HepG2 (cell line): ENCODE results near the gene CRISPLD2. TPM values are rescaled to one million over a fixed set of nuclear protein-coding genes. Genes with fewer than 3 reads are reported as not detected.
A peak's percentile ranks its signal among the peaks of the same experiment; 100 is the strongest.

Experiments used
- BRD4 ChIP-seq: sonication (generic); formaldehyde crosslinking; IDR thresholded peaks from 2 replicates; pipeline ENCODE4 v1.4.0; 2020; ENCODE audit warnings: missing genetic modification reagents
- CHD2 ChIP-seq: IDR thresholded peaks from 2 replicates; pipeline ENCODE4 v1.6.1; 2011; ENCODE audit warnings: low read depth, low read length, improper control_type of control experiment
- DNMT1 ChIP-seq: sonication (generic); formaldehyde crosslinking; IDR thresholded peaks from 2 replicates; pipeline ENCODE4 v1.5.1; 2020; ENCODE audit warnings: mild to moderate bottlenecking, missing genetic modification reagents
- EED ChIP-seq: sonication (generic); formaldehyde crosslinking; IDR thresholded peaks from 2 replicates; pipeline ENCODE4 v1.5.0; 2020; ENCODE audit warnings: mild to moderate bottlenecking, missing genetic modification reagents
- FIP1L1 ChIP-seq: fragments of 200-400 bp; formaldehyde crosslinking; IDR thresholded peaks from 2 replicates; pipeline ENCODE4 v1.6.1; 2018; ENCODE audit warnings: low read depth, mild to moderate bottlenecking, low read length, moderate library complexity, borderline replicate concordance; ENCODE audit not compliant: insufficient read depth
- IKZF4 ChIP-seq: sonication (generic); formaldehyde crosslinking; IDR thresholded peaks from 2 replicates; pipeline ENCODE4 v1.5.1; 2020; ENCODE audit warnings: borderline replicate concordance, mild to moderate bottlenecking, low read depth, missing genetic modification reagents; ENCODE audit errors: not compliant biosample characterization
- KMT2B ChIP-seq: IDR thresholded peaks from 2 replicates; pipeline ENCODE4 v1.6.1; 2016; ENCODE audit warnings: missing genetic modification reagents, missing compliant biosample characterization
- MEIS2 ChIP-seq: sonication (generic); formaldehyde crosslinking; IDR thresholded peaks from 2 replicates; pipeline ENCODE4 v1.9.0; 2021; ENCODE audit warnings: mild to moderate bottlenecking, missing genetic modification reagents
- NFIC ChIP-seq: IDR thresholded peaks from 2 replicates; pipeline ENCODE4 v1.6.1; 2012; ENCODE audit warnings: mild to moderate bottlenecking, low read length, inconsistent platforms
- RBM39 ChIP-seq: fragments of 200-400 bp; formaldehyde crosslinking; IDR thresholded peaks from one replicate; pipeline ENCODE4 v1.6.1; 2018; ENCODE audit warnings: antibody characterized with exemption, mild to moderate bottlenecking, low read depth, low read length; ENCODE audit not compliant: poor library complexity, severe bottlenecking
- SP5 ChIP-seq: IDR thresholded peaks from 2 replicates; pipeline ENCODE4 v1.6.1; 2016; ENCODE audit warnings: low read depth, borderline replicate concordance
- ZBTB42 ChIP-seq: sonication (generic); formaldehyde crosslinking; IDR thresholded peaks from 2 replicates; pipeline ENCODE4 v1.5.0; 2020; ENCODE audit warnings: mild to moderate bottlenecking, missing genetic modification reagents
- ZFP36 ChIP-seq: fragments of 150-350 bp; IDR thresholded peaks from 2 replicates; pipeline ENCODE4 v1.6.1; 2018; ENCODE audit warnings: borderline replicate concordance, low read length, low read depth; ENCODE audit not compliant: partially characterized antibody
- ZKSCAN8 ChIP-seq: IDR thresholded peaks from 2 replicates; pipeline ENCODE4 v1.6.1; 2016; ENCODE audit warnings: borderline replicate concordance, missing genetic modification reagents, missing compliant biosample characterization
- ZMYM2 ChIP-seq: sonication (generic); formaldehyde crosslinking; IDR thresholded peaks from 2 replicates; pipeline ENCODE4 v1.8.0; 2022; ENCODE audit warnings: mild to moderate bottlenecking, missing genetic modification reagents
- ZNF143 ChIP-seq: sonication (generic); formaldehyde crosslinking; IDR thresholded peaks from 2 replicates; pipeline ENCODE4 v1.4.0; 2020; ENCODE audit warnings: missing genetic modification reagents
- ZNF30 ChIP-seq: sonication (generic); formaldehyde crosslinking; IDR thresholded peaks from 2 replicates; pipeline ENCODE4 v1.5.0; 2020; ENCODE audit warnings: mild to moderate bottlenecking, missing genetic modification reagents
- ZNF350 ChIP-seq: sonication (generic); formaldehyde crosslinking; IDR thresholded peaks from 2 replicates; pipeline ENCODE4 v1.4.0; 2020; ENCODE audit warnings: mild to moderate bottlenecking, low read depth, missing genetic modification reagents, borderline replicate concordance
- ZNF431 ChIP-seq: sonication (generic); formaldehyde crosslinking; IDR thresholded peaks from 2 replicates; pipeline ENCODE4 v1.9.0; 2022; ENCODE audit warnings: missing genetic modification reagents, low read depth, mild to moderate bottlenecking, borderline replicate concordance
- ZSCAN20 ChIP-seq: sonication (generic); formaldehyde crosslinking; IDR thresholded peaks from 2 replicates; pipeline ENCODE4 v1.4.0; 2020; ENCODE audit warnings: missing genetic modification reagents, mild to moderate bottlenecking, borderline replicate concordance
- polyA plus RNA-seq, 8 experiments: library from polyadenylated mRNA; depleted of rRNA in 3 of 8; stranded (reverse) in 7 of 8; unstranded in 1 of 8; fragments of >200 nt; fragmentation: Illumina TruSeq in 4 of 8; extraction: Trizol in 4 of 8; gene quantifications; 2 replicates each; pipeline versions ENCODE4 v1.2.1 to v1.2.3, GENCODE V29; 2011 to 2016; ENCODE audit warnings: low read depth in 4 of 8, missing spikeins in 1 of 8, mixed read lengths in 1 of 8; ENCODE audit not compliant: insufficient read depth in 1 of 8
- total RNA-seq, 5 experiments: library from RNA; depleted of rRNA; stranded (reverse); fragments of >200 nt; fragmentation: Illumina TruSeq; extraction: Trizol; gene quantifications; 2 replicates each; pipeline ENCODE4 v1.2.3, GENCODE V29; 2016; ENCODE audit warnings: low read depth in 1 of 5
- TF ChIP-seq, protein P1 (sequence below): sonication (generic); formaldehyde crosslinking; conservative IDR thresholded peaks from 2 replicates; pipeline ENCODE4 v1.8.0; 2022; ENCODE audit warnings: low read depth, missing genetic modification reagents
- TF ChIP-seq, protein P2 (sequence below): IDR thresholded peaks from 2 replicates; pipeline ENCODE4 v1.6.1; 2012; ENCODE audit warnings: low read depth, low read length, improper control_type of control experiment
- TF ChIP-seq, protein P3 (sequence below): IDR thresholded peaks from 2 replicates; pipeline ENCODE4 v1.6.1; 2016; ENCODE audit warnings: low read depth
- TF ChIP-seq, protein P4 (sequence below): sonication (generic); formaldehyde crosslinking; IDR thresholded peaks from 2 replicates; pipeline ENCODE4 v1.5.0; 2020; ENCODE audit warnings: mild to moderate bottlenecking, missing genetic modification reagents

The CRISPLD2 gene
- total and polyA plus RNA-seq, 2 of the 13 experiments (the other 11 are each of a cell fraction or from before 2014, with no cell fraction given), result 0.04 to 0.31 TPM

DNA sequence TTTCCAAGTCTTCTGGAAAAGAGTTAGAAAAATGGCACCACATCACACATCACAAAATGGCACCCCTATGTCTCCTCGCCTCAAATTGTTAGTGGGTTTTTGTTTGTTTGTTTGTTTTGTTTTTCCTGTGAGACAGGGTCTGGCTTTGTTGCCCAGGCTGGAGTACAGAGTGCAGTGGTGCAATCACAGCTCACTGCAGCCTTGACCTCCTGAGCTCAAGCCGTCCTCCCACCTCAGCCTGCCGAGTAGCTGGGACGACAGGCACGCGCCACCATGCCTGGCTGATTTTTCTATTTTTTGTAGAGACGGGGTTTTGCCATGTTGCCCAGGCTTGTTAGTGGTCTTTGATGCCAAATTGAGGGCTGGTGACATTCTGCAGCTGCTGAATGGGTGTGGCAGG, 3.8 kb upstream of the CRISPLD2 start (continued):
- TF ChIP-seq, protein P1, sequence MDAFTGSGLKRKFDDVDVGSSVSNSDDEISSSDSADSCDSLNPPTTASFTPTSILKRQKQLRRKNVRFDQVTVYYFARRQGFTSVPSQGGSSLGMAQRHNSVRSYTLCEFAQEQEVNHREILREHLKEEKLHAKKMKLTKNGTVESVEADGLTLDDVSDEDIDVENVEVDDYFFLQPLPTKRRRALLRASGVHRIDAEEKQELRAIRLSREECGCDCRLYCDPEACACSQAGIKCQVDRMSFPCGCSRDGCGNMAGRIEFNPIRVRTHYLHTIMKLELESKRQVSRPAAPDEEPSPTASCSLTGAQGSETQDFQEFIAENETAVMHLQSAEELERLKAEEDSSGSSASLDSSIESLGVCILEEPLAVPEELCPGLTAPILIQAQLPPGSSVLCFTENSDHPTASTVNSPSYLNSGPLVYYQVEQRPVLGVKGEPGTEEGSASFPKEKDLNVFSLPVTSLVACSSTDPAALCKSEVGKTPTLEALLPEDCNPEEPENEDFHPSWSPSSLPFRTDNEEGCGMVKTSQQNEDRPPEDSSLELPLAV (CRISPR knock-in tag), result no peak
- TF ChIP-seq ZNF350 (no peak), ZSCAN20 (CRISPR knock-in tag) (no peak), ZKSCAN8 (CRISPR knock-in tag) (no peak), IKZF4 (CRISPR knock-in tag) (no peak), RBM39 (no peak), CHD2 (no peak), KMT2B (CRISPR knock-in tag) (no peak), ZFP36 (no peak), DNMT1 (CRISPR knock-in tag) (no peak), ZNF431 (CRISPR knock-in tag) (no peak), ZBTB42 (no peak), ZNF30 (CRISPR knock-in tag) (no peak), NFIC (no peak), EED (CRISPR knock-in tag) (no peak), SP5 (CRISPR knock-in tag) (0 out of 2 replicates have a peak, but pooled peaks have one; percentile 28), ZMYM2 (CRISPR knock-in tag) (peak; percentile 83), ZNF143 (CRISPR knock-in tag) (no peak), FIP1L1 (no peak), MEIS2 (CRISPR knock-in tag) (no peak), BRD4 (CRISPR knock-in tag) (no peak)
- TF ChIP-seq, protein P2, sequence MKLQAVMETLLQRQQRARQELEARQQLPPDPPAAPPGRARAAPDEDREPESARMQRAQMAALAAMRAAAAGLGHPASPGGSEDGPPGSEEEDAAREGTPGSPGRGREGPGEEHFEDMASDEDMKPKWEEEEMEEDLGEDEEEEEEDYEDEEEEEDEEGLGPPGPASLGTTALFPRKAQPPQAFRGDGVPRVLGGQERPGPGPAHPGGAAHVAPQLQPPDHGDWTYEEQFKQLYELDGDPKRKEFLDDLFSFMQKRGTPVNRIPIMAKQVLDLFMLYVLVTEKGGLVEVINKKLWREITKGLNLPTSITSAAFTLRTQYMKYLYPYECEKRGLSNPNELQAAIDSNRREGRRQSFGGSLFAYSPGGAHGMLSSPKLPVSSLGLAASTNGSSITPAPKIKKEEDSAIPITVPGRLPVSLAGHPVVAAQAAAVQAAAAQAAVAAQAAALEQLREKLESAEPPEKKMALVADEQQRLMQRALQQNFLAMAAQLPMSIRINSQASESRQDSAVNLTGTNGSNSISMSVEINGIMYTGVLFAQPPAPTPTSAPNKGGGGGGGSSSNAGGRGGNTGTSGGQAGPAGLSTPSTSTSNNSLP, result no peak
- TF ChIP-seq, protein P3, sequence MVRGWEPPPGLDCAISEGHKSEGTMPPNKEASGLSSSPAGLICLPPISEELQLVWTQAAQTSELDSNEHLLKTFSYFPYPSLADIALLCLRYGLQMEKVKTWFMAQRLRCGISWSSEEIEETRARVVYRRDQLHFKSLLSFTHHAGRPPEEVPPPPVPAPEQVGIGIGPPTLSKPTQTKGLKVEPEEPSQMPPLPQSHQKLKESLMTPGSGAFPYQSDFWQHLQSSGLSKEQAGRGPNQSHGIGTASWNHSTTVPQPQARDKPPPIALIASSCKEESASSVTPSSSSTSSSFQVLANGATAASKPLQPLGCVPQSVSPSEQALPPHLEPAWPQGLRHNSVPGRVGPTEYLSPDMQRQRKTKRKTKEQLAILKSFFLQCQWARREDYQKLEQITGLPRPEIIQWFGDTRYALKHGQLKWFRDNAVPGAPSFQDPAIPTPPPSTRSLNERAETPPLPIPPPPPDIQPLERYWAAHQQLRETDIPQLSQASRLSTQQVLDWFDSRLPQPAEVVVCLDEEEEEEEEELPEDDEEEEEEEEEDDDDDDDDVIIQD (CRISPR knock-in tag), result no peak
- TF ChIP-seq, protein P4, sequence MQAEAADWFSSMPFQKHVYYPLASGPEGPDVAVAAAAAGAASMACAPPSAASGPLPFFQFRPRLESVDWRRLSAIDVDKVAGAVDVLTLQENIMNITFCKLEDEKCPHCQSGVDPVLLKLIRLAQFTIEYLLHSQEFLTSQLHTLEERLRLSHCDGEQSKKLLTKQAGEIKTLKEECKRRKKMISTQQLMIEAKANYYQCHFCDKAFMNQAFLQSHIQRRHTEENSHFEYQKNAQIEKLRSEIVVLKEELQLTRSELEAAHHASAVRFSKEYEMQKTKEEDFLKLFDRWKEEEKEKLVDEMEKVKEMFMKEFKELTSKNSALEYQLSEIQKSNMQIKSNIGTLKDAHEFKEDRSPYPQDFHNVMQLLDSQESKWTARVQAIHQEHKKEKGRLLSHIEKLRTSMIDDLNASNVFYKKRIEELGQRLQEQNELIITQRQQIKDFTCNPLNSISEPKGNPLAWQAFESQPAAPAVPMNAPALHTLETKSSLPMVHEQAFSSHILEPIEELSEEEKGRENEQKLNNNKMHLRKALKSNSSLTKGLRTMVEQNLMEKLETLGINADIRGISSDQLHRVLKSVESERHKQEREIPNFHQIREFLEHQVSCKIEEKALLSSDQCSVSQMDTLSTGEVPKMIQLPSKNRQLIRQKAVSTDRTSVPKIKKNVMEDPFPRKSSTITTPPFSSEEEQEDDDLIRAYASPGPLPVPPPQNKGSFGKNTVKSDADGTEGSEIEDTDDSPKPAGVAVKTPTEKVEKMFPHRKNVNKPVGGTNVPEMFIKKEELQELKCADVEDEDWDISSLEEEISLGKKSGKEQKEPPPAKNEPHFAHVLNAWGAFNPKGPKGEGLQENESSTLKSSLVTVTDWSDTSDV, result no peak
